CD4-positive, alpha-beta T cell treated with Interleukin-6 for 4 hours (primary cell): ENCODE measurements around the gene ADAM30.
"Not testable (repeated sequence)": the region's sequence is repeated elsewhere in the genome, so short reads cannot be mapped to it uniquely, and the experiment has no call there.

Experiments
- DNase-seq: peaks from one replicate; pipeline ENCODE4 v3.0.0-alpha.2; 2020; ENCODE audit warnings: mixed read lengths

Gene ADAM30

DNA sequence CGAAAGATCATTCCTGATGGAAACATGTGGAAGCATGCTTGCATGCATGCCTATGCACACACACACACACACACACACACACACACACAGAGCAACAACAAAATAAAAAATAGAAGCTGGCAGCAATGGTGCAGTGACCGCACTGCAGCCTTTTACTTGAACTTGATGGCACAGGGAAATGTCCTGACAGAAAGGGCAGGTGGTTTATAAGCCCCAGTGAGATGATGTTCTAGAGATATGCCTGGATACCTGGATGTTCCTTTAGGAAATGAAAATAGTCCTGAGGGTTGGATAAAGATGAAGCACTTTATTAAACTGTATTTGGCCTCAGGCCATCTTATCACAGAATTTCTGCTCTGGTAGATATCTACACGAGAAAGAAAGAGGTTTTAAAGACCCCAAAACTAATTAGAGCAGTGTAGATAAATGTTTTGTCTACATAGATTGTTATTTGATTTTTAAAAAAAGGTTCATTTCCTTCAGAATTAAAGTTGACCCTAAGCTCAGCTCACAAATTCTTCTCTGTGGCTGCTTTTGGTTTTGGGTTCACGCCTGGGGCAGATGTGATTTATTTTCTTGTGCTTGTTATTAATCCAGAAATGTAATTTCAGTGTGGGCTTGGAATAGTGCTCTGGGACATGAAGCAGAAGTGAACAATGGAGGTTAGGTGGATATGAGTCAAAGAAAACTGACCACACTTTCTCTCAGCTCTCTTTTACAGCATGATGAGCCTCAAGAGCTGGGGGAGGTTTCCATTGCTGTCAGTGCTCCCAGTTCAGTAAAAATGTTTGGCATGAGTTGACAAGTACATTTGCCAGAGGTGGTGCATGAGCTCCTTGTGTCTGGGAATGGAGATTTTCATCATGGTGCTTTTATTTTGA lies 22.9 kb downstream of the ADAM30 start:
- DNase-seq = no peak

DNA sequence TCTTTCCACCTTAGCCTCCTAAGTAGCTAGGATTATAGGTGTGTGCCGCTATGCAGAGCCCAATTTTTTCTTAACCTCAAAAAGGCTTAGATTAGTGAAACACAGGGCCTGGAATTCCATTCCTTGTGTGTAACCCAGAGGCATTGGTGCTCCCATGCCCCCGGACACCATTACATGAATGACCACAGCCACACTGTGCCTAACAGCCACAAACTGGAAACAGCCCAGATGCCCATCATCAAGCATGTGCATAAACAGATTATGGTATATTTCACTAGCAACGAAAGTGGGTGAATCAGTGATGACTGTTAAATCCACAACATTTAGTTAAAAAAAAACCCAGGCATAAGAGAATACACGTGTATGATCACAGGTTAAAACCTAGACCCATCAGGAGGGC lies 24.4 kb downstream of the ADAM30 start:
- DNase-seq = no peak

GRCh38 chr1:119870917-119871596 lies 25.3 kb downstream of the ADAM30 start:
- DNase-seq = peak; percentile 56

DNA sequence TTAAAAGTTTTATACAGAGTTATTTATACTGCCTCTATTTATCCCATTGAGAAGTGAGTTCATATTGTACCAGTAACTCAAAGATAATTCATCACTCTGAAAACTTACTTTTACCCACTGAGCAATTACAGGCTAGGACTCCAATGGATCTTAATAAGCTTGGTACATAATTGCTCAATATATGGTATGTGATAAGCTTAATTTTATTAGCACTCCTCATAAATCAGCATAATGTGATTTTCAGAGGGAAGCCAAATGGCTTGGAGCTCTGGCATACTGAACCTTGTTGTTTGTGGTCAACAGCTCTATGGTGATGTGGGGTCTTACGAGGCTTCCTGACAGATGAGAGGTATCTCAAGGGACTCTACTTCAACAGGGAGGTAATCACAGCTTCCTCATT lies 26.3 kb downstream of the ADAM30 start:
- DNase-seq = no peak

GRCh38 chr1:119868176-119868575 lies 28.1 kb downstream of the ADAM30 start:
- no peak for DNase-seq

DNA sequence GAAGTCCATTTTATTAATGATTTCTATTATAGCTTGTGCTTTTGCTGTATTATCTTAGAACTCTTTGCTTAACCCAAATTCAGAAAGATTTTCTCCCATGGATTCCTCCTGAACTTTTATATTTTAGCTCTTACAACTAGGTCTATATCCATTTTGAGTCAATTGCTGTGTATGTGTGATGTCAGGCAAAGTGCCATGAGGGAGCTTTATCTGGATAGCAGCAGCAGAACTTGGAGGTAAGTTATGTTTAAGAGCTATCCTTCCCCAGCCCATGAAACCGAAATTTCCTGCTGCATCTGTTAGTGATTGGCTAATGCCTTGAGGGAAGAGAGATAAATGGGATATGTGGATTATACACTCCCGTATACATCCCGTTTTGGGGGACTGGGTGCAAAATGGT lies 29.9 kb downstream of the ADAM30 start:
- DNase-seq = no peak

DNA sequence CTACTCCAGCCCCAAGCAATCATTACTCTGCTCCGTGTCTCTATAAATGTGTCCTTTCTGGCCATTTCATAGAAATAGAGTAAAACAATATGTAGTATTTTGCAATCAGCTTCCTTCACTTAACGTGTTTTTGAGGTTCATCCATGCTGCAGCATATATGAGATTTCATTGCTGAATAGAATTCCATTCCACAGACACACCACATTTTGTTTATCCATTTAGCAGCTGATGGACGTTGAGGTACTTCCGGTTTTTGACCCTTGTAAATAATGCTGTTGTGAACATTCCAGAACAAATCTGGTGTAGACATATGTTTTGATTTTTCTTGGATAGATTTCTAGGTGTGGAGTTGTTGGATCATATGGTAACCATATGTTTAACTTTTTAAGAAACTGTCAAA lies 30.7 kb downstream of the ADAM30 start:
- DNase-seq = no peak

GRCh38 chr1:119862276-119862675 lies 34.0 kb downstream of the ADAM30 start:
- no peak for DNase-seq

- no peak for DNase-seq
Observed at GRCh38 chr1:119861547-119861946, 34.8 kb downstream of the ADAM30 start.

- peak; percentile 7 for DNase-seq
Observed at GRCh38 chr1:119859647-119860046, 36.7 kb downstream of the ADAM30 start.

GRCh38 chr1:119858556-119859214 lies 37.6 kb downstream of the ADAM30 start:
- DNase-seq = not testable (repeated sequence)

DNA sequence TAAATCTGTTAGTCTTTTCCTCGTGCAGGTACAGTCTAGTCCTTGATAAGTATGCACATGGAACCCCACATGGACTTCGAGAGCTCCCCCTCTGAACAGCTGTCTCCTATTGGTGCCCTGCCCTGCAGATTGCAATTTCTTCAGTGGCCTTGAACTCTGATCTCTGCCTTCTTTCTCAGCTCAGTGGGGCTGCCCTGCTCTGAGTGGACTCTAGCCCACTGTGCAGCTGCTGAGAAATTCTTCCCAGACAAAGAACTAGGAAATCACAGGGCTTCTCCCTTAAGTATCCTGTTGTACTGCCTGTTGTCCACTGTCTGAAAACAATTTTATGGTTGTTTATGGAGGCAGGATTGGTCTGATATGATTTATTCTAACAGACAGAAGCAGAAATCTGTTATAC lies 38.2 kb downstream of the ADAM30 start:
- DNase-seq = no peak

- no peak for DNase-seq
Observed at GRCh38 chr1:119853155-119853554, 43.2 kb downstream of the ADAM30 start.

- DNase-seq = not testable (repeated sequence)
Observed at GRCh38 chr1:119844206-119844605, 52.1 kb downstream of the ADAM30 start.
